CD4-positive, alpha-beta T cell (primary cell): ENCODE data around the gene NKAIN2. TPM values are rescaled to one million over a fixed set of nuclear protein-coding genes. Genes with fewer than 3 reads are reported as not detected.
"Not testable (repeated sequence)": the region's sequence is repeated elsewhere in the genome, so short reads cannot be mapped to it uniquely, and the experiment has no call there.

ENCODE experiments used
- ATAC-seq: fragments of 200-7000 bp; cut with Tn5 transposase; one replicate; pipeline ENCODE4 v1.10.0; 2022; ENCODE audit warnings: mild to moderate bottlenecking; ENCODE audit not compliant: poor library complexity
- CTCF ChIA-PET: fragments of 350-600 bp; sonication (Branson Sonifier 250); formaldehyde crosslinking; loops from one replicate; lab custom pipeline; 2021; ENCODE audit warnings: antibody characterized with exemption, inconsistent platforms; lab: Charles Lee
- POLR2A ChIA-PET: fragments of 350-600 bp; sonication (Branson Sonifier 250); formaldehyde crosslinking; loops from one replicate; lab custom pipeline; 2021; ENCODE audit warnings: antibody characterized with exemption, inconsistent platforms; lab: Charles Lee
- DNase-seq, 14 experiments: peaks; one replicate each; pipeline ENCODE4 v3.0.0-alpha.2; 2013 to 2020; ENCODE audit warnings: mixed read lengths in 2 of 14
- H3K27ac ChIP-seq, 2 donors: one replicate each; pipeline versions ENCODE4 v1.5.1 to v1.7.0; 2013; ENCODE audit warnings: low read length in 2 of 2, low read depth in 1 of 2, mild to moderate bottlenecking in 1 of 2
- H3K27me3 ChIP-seq, 2 experiments: 1 replicate in 1 of 2; 2 replicates in 1 of 2; pipeline versions ENCODE4 v1.6.1 to v1.7.0; 2013; ENCODE audit warnings: low read length in 2 of 2, control low read depth in 1 of 2, mild to moderate bottlenecking in 1 of 2, moderate library complexity in 1 of 2; ENCODE audit not compliant: insufficient read depth in 2 of 2, control insufficient read depth in 1 of 2
- H3K36me3 ChIP-seq: one replicate; pipeline ENCODE4 v1.6.1; 2013; ENCODE audit warnings: low read length, control low read depth; ENCODE audit not compliant: insufficient read depth
- H3K4me1 ChIP-seq: one replicate; pipeline ENCODE4 v1.6.1; 2013; ENCODE audit warnings: low read length, control low read depth; ENCODE audit not compliant: insufficient read depth
- H3K4me3 ChIP-seq: one replicate; pipeline ENCODE4 v1.5.1; 2013; ENCODE audit warnings: mild to moderate bottlenecking, low read length, moderate library complexity
- H3K9me3 ChIP-seq, 2 experiments: 1 replicate in 1 of 2; 2 replicates in 1 of 2; pipeline versions ENCODE4 v1.6.1 to v1.7.0; 2013; ENCODE audit warnings: low read length in 2 of 2, mild to moderate bottlenecking in 2 of 2, control low read depth in 1 of 2, moderate library complexity in 1 of 2; ENCODE audit not compliant: control insufficient read depth in 1 of 2, insufficient read depth in 1 of 2
- H3K27ac Mint-ChIP-seq: one replicate; pipeline ENCODE4 v1.8.0; 2020; ENCODE audit warnings: mixed read lengths
- H3K27me3 Mint-ChIP-seq: one replicate; pipeline ENCODE4 v1.8.0; 2021; ENCODE audit warnings: mixed read lengths
- H3K36me3 Mint-ChIP-seq: one replicate; pipeline ENCODE4 v1.8.0; 2021; ENCODE audit warnings: low read depth, mixed read lengths
- H3K4me1 Mint-ChIP-seq: one replicate; pipeline ENCODE4 v1.8.0; 2021; ENCODE audit warnings: low read depth, mixed read lengths
- H3K4me3 Mint-ChIP-seq: one replicate; pipeline ENCODE4 v1.8.0; 2020; ENCODE audit warnings: mild to moderate bottlenecking, mixed read lengths
- H3K9me3 Mint-ChIP-seq: one replicate; pipeline ENCODE4 v1.8.0; 2020; ENCODE audit warnings: mixed read lengths
- CTCF ChIP-seq: fragments of 200-600 bp; IDR thresholded peaks from one replicate; pipeline ENCODE4 v1.8.0; 2022; ENCODE audit warnings: antibody characterized with exemption, mild to moderate bottlenecking
- intact Hi-C, 2 experiments: fragments of 100-400 bp; cut with DNase I in 1 of 2; cut with micrococcal nuclease in 1 of 2; formaldehyde crosslinking; loops; one replicate each; pipeline versions ENCODE4 v1.15.1 to v1.9.0; 2023 to 2025; cut with DNase I, micrococcal nuclease
- total RNA-seq, 174 experiments: library from RNA in 2 of 174; stranded (reverse) in 2 of 174; gene quantifications; one replicate each; pipeline ENCODE4 v1.2.3 and lab custom pipeline; 2021 to 2026

Gene NKAIN2
- total RNA-seq, 2 experiments from 2014 or later = not detected

- no peaks in the 10 kb centered on the region for H3K27me3 ChIP-seq
- no peaks in the 10 kb centered on the region for H3K27me3 Mint-ChIP-seq
Observed at GRCh38 chr6:124546601-124547000, 742.9 kb downstream of the NKAIN2 start.

GRCh38 chr6:124551711-124552233 is 748.1 kb downstream of the NKAIN2 start:
- CTCF ChIA-PET = no interaction called here
- TF ChIP-seq CTCF = no peak
- H3K9me3 ChIP-seq = no peaks in the 10 kb centered on the region
- no peaks in the 10 kb centered on the region for H3K27me3 ChIP-seq
- no peaks in the 10 kb centered on the region for H3K27me3 Mint-ChIP-seq
- H3K4me3 Mint-ChIP-seq = no peak overlapping the region
- DNase-seq = no peak
- H3K4me3 ChIP-seq = no peak overlapping the region
- no peak overlapping the region for H3K27ac Mint-ChIP-seq
- ATAC-seq = no peak
- intact Hi-C loops = no loop called here
- H3K36me3 ChIP-seq = no peaks in the 10 kb centered on the region
- H3K36me3 Mint-ChIP-seq = no peaks in the 10 kb centered on the region
- POLR2A ChIA-PET = no interaction called here
- no peaks in the 10 kb centered on the region for H3K4me1 Mint-ChIP-seq
- H3K27ac ChIP-seq = no peak overlapping the region
- H3K9me3 Mint-ChIP-seq = peaks cover 8% of the 10 kb centered on the region
- H3K4me1 ChIP-seq = no peaks in the 10 kb centered on the region

More at GRCh38 chr6:124546601-124547000, 742.9 kb downstream of the NKAIN2 start:
- ChIA-PET CTCF (no interaction called here), POLR2A (no interaction called here)
- Mint-ChIP-seq H3K4me1 (no peaks in the 10 kb centered on the region), H3K27ac (no peak overlapping the region), H3K36me3 (no peaks in the 10 kb centered on the region), H3K9me3 (peaks cover 3% of the 10 kb centered on the region), H3K4me3 (no peak overlapping the region)
- Histone ChIP-seq H3K36me3 (no peaks in the 10 kb centered on the region), H3K4me3 (no peak overlapping the region), H3K4me1 (no peaks in the 10 kb centered on the region), H3K27ac (no peak overlapping the region), H3K9me3 (no peaks in the 10 kb centered on the region)
- DNase-seq = no peak
- intact Hi-C loops = no loop called here
- TF ChIP-seq CTCF = no peak
- ATAC-seq = no peak

- Mint-ChIP-seq H3K9me3 (peaks cover 11% of the 10 kb centered on the region), H3K4me3 (no peak overlapping the region), H3K27ac (no peak overlapping the region), H3K36me3 (no peaks in the 10 kb centered on the region), H3K27me3 (no peaks in the 10 kb centered on the region), H3K4me1 (no peaks in the 10 kb centered on the region)
- intact Hi-C loops = no loop called here
- no peaks in the 10 kb centered on the region for H3K36me3 ChIP-seq
- DNase-seq (no peak), ATAC-seq (no peak)
- ChIA-PET CTCF (interaction anchor here (0.6 kb wide), 1 partner anchor 61 kb away, joined by 3 read pairs; no protein-coding TSS in a partner anchor), POLR2A (no interaction called here)
- H3K9me3 ChIP-seq = peaks cover 0 to under 1% of the 10 kb centered on the region in 2 experiments
- no peaks in the 10 kb centered on the region for H3K4me1 ChIP-seq
- no peak overlapping the region for H3K27ac ChIP-seq
- H3K4me3 ChIP-seq = no peak overlapping the region
- TF ChIP-seq CTCF = no peak
- H3K27me3 ChIP-seq = no peaks in the 10 kb centered on the region
Observed at GRCh38 chr6:124557873-124558272, 754.2 kb downstream of the NKAIN2 start.

- H3K4me3 ChIP-seq, H3K4me1 ChIP-seq, ATAC-seq, intact Hi-C loops, H3K27ac Mint-ChIP-seq, H3K4me1 Mint-ChIP-seq, H3K4me3 Mint-ChIP-seq, H3K27ac ChIP-seq, POLR2A ChIA-PET, H3K27me3 ChIP-seq, H3K36me3 ChIP-seq, CTCF ChIA-PET, H3K27me3 Mint-ChIP-seq, H3K36me3 Mint-ChIP-seq: not testable (repeated sequence)
- peak in 1 of 14 experiments; percentile 2 for DNase-seq
- H3K9me3 Mint-ChIP-seq = peaks cover 10% of the 10 kb centered on the region
- H3K9me3 ChIP-seq = peaks cover 0 to 10% of the 10 kb centered on the region in 2 experiments
Observed at GRCh38 chr6:124560078-124560477, 756.4 kb downstream of the NKAIN2 start.
